Chondrocyte (in vitro differentiated cells): ENCODE data around the gene ZNF593OS. TPM values are rescaled to one million over a fixed set of nuclear protein-coding genes. Genes with fewer than 3 reads are reported as not detected.

Experiments used
- DNase-seq: peaks from one replicate; pipeline ENCODE4 v3.0.0; 2021; ENCODE audit warnings: mixed read lengths, low spot score
- H3K27ac Mint-ChIP-seq: one replicate; pipeline ENCODE4 v1.8.0; 2021; ENCODE audit warnings: mild to moderate bottlenecking, moderate library complexity, mixed read lengths; ENCODE audit not compliant: unreplicated experiment
- H3K27me3 Mint-ChIP-seq: 2 replicates; pipeline ENCODE4 v1.8.0; 2021; ENCODE audit warnings: low read depth, mixed read lengths
- H3K36me3 Mint-ChIP-seq: 2 replicates; pipeline ENCODE4 v1.8.0; 2021; ENCODE audit warnings: low read depth, mixed read lengths
- H3K4me1 Mint-ChIP-seq: 2 replicates; pipeline ENCODE4 v1.8.0; 2021; ENCODE audit warnings: low read depth, mild to moderate bottlenecking, mixed read lengths
- H3K4me3 Mint-ChIP-seq: one replicate; pipeline ENCODE4 v1.8.0; 2021; ENCODE audit warnings: mild to moderate bottlenecking, moderate library complexity, mixed read lengths; ENCODE audit not compliant: unreplicated experiment
- H3K9me3 Mint-ChIP-seq: 2 replicates; pipeline ENCODE4 v1.8.0; 2021; ENCODE audit warnings: low read depth, mixed read lengths
- CTCF ChIP-seq: fragments of 200-600 bp; sonication (generic); IDR thresholded peaks from 2 replicates; pipeline ENCODE4 v1.5.0; 2021; ENCODE audit warnings: antibody characterized with exemption, mild to moderate bottlenecking, moderate library complexity
- total RNA-seq: library from RNA; stranded (reverse); gene quantifications from 3 replicates; pipeline ENCODE4 v1.2.1, GENCODE V29; 2021

ZNF593OS gene
- total RNA-seq, 1 donor from 2014 or later, result not detected

- H3K36me3 Mint-ChIP-seq, result no peaks in the 10 kb centered on the region
- H3K9me3 Mint-ChIP-seq, result no peaks in the 10 kb centered on the region
- H3K4me3 Mint-ChIP-seq, result no peak overlapping the region
- DNase-seq, result no peak
- peaks cover 25% of the 10 kb centered on the region for H3K27me3 Mint-ChIP-seq
- no peaks in the 10 kb centered on the region for H3K4me1 Mint-ChIP-seq
- no peak overlapping the region for H3K27ac Mint-ChIP-seq
- TF ChIP-seq CTCF, result no peak
Measured at GRCh38 chr1:26197813-26198212, 26.2 kb upstream of the ZNF593OS start.

DNA sequence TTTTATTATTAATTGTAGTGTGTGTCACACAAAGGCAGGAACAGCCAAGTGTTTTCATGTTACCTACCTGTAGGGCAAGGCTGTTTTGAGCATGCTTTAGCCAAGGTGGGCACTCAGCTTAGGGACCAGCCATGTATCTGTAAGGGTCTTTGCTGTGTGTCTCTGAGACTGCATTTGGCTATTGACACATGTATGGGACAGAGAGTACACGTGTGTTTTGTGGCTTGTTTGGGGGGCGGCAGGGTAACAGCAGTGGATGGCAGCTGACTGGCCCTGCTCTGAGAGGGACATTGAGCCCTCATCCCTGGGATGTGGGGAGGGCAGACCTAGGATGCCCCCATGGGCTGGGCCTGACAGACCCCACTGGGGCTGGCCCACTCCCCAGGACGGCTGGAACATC, 25.7 kb upstream of the ZNF593OS start:
- no peak for TF ChIP-seq CTCF
- H3K27me3 Mint-ChIP-seq, result peaks cover 22% of the 10 kb centered on the region

DNA sequence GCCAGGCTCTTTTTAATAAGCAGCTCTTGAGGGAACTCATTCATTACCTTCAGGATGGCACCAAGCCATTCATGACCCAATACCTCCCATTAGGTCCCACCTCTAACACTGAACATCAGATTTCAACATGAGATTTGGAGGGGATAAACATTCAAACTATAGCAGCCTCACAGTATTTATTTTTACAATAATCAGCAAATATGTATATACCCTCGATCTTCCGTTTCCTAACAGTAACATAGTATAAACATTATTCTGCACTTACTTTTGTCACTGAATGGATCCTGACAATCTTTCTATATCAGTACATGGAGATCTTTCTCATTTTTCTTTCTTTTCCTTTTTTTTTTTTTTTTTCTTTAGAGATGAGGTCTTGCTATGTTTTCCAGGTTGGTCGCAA, 24.2 kb upstream of the ZNF593OS start:
- Mint-ChIP-seq H3K27ac (no peak overlapping the region), H3K27me3 (peaks cover 22% of the 10 kb centered on the region), H3K4me3 (no peak overlapping the region), H3K4me1 (no peaks in the 10 kb centered on the region), H3K36me3 (no peaks in the 10 kb centered on the region), H3K9me3 (no peaks in the 10 kb centered on the region)
- DNase-seq, result no peak
- no peak for TF ChIP-seq CTCF

More for the DNA sequence above, 25.7 kb upstream of the ZNF593OS start:
- no peak for DNase-seq
- H3K36me3 Mint-ChIP-seq, result no peaks in the 10 kb centered on the region
- no peak overlapping the region for H3K27ac Mint-ChIP-seq
- H3K4me3 Mint-ChIP-seq, result no peak overlapping the region
- no peaks in the 10 kb centered on the region for H3K9me3 Mint-ChIP-seq
- no peaks in the 10 kb centered on the region for H3K4me1 Mint-ChIP-seq

- H3K27me3 Mint-ChIP-seq, result peaks cover 12% of the 10 kb centered on the region
- H3K27ac Mint-ChIP-seq, result no peak overlapping the region
- no peaks in the 10 kb centered on the region for H3K9me3 Mint-ChIP-seq
- no peaks in the 10 kb centered on the region for H3K4me1 Mint-ChIP-seq
- no peak for DNase-seq
- H3K4me3 Mint-ChIP-seq, result no peak overlapping the region
- no peak for TF ChIP-seq CTCF
- peaks cover 1% of the 10 kb centered on the region for H3K36me3 Mint-ChIP-seq
Measured at GRCh38 chr1:26191739-26192138, 20.1 kb upstream of the ZNF593OS start.

DNA sequence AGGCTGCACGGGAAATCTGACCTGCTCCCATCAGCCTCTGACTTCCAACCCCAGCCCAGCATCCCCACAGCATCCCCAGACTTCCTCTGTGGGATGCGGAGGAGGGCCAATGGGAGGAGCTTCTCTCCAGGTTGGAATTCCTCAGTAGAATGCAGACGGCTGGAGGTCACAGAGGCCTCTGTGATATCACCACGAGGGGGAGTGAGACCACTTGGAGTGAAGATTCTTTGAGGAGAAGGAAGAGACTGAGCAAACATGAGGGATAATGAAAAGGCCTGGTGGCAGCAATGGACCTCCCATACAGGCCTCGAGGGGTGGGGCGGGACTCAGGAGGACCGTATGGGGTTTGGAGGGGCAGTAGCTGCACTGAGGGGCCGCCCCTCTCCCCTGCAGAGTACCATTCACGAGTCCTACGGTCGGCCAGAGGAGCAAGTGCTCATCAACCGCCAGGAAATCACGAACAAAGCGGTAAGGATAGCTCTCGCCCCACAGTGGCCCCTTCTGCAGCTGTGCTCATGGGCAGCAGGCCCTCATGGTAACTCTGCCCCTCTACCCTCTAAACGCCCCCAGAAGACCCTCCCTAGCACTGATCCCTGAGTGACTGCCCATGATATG, 18.8 kb upstream of the ZNF593OS start, which contains the start of gene CATSPER4:
Gene CATSPER4, plus strand, starts transcription at position 230 of the 615 bp plus-strand sequence. Its CDS starts 26 bp downstream, at position 256.
- peaks cover 9% of the 10 kb centered on the region for H3K27me3 Mint-ChIP-seq
- H3K4me3 Mint-ChIP-seq, result no peak within 1 kb of the TSS
- no peak for DNase-seq
- no peaks in the 10 kb centered on the region for H3K9me3 Mint-ChIP-seq
- peaks cover 1% of the 10 kb centered on the region for H3K36me3 Mint-ChIP-seq
- H3K4me1 Mint-ChIP-seq, result no peaks in the 10 kb centered on the region
- no peak within 1 kb of the TSS for H3K27ac Mint-ChIP-seq
- TF ChIP-seq CTCF, result peak; percentile 35
